Neural cell (in vitro differentiated cells): ENCODE data around the gene ZC3H7B. TPM values are rescaled to one million over a fixed set of nuclear protein-coding genes. Genes with fewer than 3 reads are reported as not detected.

Source experiments
- H2AFZ ChIP-seq: fragments of 200-600, 300-800 bp; sonication (generic), shearing (Covaris generic); 2 replicates; pipeline ENCODE4 v1.6.0; 2014; ENCODE audit warnings: low read depth, mild to moderate bottlenecking, antibody characterized with exemption, low read length, moderate library complexity
- H3F3A ChIP-seq: fragments of 200-600 bp; shearing (Covaris generic); 2 replicates; pipeline ENCODE4 v1.6.1; 2016; ENCODE audit warnings: mild to moderate bottlenecking, moderate library complexity, mixed read lengths, antibody characterized with exemption, low read length; ENCODE audit not compliant: insufficient read depth, poor library complexity, severe bottlenecking
- H3K27ac ChIP-seq: fragments of 200-600, 300-800 bp; sonication (generic), shearing (Covaris generic); 2 replicates; pipeline ENCODE4 v1.5.1; 2014; ENCODE audit warnings: mild to moderate bottlenecking, low read length, moderate library complexity
- H3K27me3 ChIP-seq: fragments of 300-800, 200-600 bp; sonication (generic), shearing (Covaris generic); 2 replicates; pipeline ENCODE4 v1.6.0; 2014; ENCODE audit warnings: mild to moderate bottlenecking, low read depth, low read length, moderate library complexity; ENCODE audit not compliant: insufficient read depth
- H3K36me3 ChIP-seq: fragments of 300-800, 200-600 bp; sonication (generic), shearing (Covaris generic); 2 replicates; pipeline ENCODE4 v1.5.1; 2014; ENCODE audit warnings: mild to moderate bottlenecking, antibody characterized with exemption, low read length, moderate library complexity; ENCODE audit not compliant: insufficient read depth
- H3K4me2 ChIP-seq: fragments of 300-800, 200-600 bp; sonication (generic), shearing (Covaris generic); 2 replicates; pipeline ENCODE4 v1.6.0; 2014; ENCODE audit warnings: mild to moderate bottlenecking, low read length
- H3K4me3 ChIP-seq: fragments of 300-800, 200-600 bp; sonication (generic), shearing (Covaris generic); 2 replicates; pipeline ENCODE4 v1.5.1; 2014; ENCODE audit warnings: mild to moderate bottlenecking, low read length, moderate library complexity
- H3K79me2 ChIP-seq: fragments of 200-600 bp; shearing (Covaris generic); replicated peaks from 2 replicates; pipeline ENCODE4 v1.6.0; 2014; ENCODE audit warnings: mild to moderate bottlenecking, low read length, moderate library complexity; ENCODE audit not compliant: insufficient read depth
- H3K9ac ChIP-seq: fragments of 300-800, 200-600 bp; sonication (generic), shearing (Covaris generic); 2 replicates; pipeline ENCODE4 v1.6.1; 2016; ENCODE audit warnings: mild to moderate bottlenecking, low read length, mixed read lengths
- H3K9me2 ChIP-seq: fragments of 200-600 bp; shearing (Covaris generic); 2 replicates; pipeline ENCODE4 v1.6.1; 2016; ENCODE audit warnings: mild to moderate bottlenecking, low read length, mixed read lengths; ENCODE audit not compliant: insufficient read depth
- H3K9me3 ChIP-seq: fragments of 200-600, 300-800 bp; sonication (generic), shearing (Covaris generic); 2 replicates; pipeline ENCODE4 v1.6.1; 2016; ENCODE audit warnings: mild to moderate bottlenecking, mixed run types, low read length, moderate library complexity, mixed read lengths
- H4K20me1 ChIP-seq: fragments of 200-600 bp; shearing (Covaris generic); 2 replicates; pipeline ENCODE4 v1.6.1; 2016; ENCODE audit warnings: mild to moderate bottlenecking, mixed run types; ENCODE audit not compliant: insufficient read depth
- EP300 ChIP-seq: fragments of 450-650 bp; conservative IDR thresholded peaks from 2 replicates; pipeline ENCODE4 v1.6.1; 2014; ENCODE audit warnings: antibody characterized with exemption, mild to moderate bottlenecking, moderate library complexity; ENCODE audit not compliant: poor library complexity, severe bottlenecking
- EZH2 ChIP-seq: fragments of 200-600, 300-800 bp; shearing (Covaris generic), sonication (generic); IDR thresholded peaks from 2 replicates; pipeline ENCODE4 v1.6.1; 2014; ENCODE audit warnings: antibody characterized with exemption, low read length, borderline replicate concordance, mild to moderate bottlenecking; ENCODE audit not compliant: insufficient read depth, poor library complexity, severe bottlenecking
- MXI1 ChIP-seq: fragments of 450-650 bp; conservative IDR thresholded peaks from 2 replicates; pipeline ENCODE4 v1.6.1; 2014; ENCODE audit warnings: antibody characterized with exemption, mild to moderate bottlenecking; ENCODE audit not compliant: poor library complexity, severe bottlenecking
- POLR2AphosphoS5 ChIP-seq: IDR thresholded peaks from 2 replicates; pipeline ENCODE4 v1.6.1; 2012
- RAD21 ChIP-seq: fragments of 450-650 bp; conservative IDR thresholded peaks from 2 replicates; pipeline ENCODE4 v1.6.1; 2014; ENCODE audit warnings: antibody characterized with exemption, mild to moderate bottlenecking, moderate library complexity
- SMC3 ChIP-seq: fragments of 450-650 bp; conservative IDR thresholded peaks from 2 replicates; pipeline ENCODE4 v1.6.1; 2014; ENCODE audit warnings: antibody characterized with exemption, mild to moderate bottlenecking, moderate library complexity; ENCODE audit not compliant: poor library complexity
- TAF1 ChIP-seq: IDR thresholded peaks from 2 replicates; pipeline ENCODE4 v1.6.1; 2012; ENCODE audit warnings: low read depth
- polyA plus RNA-seq: library from polyadenylated mRNA; depleted of rRNA; stranded (reverse); fragments of >200 nt; gene quantifications from 2 replicates; pipeline ENCODE4 v1.2.3, GENCODE V29; 2014
- TF ChIP-seq, protein P1 (sequence below): fragments of 450-650 bp; IDR thresholded peaks from 2 replicates; pipeline ENCODE4 v1.5.1; 2014; ENCODE audit warnings: antibody characterized with exemption, mild to moderate bottlenecking, moderate library complexity; ENCODE audit not compliant: poor library complexity, severe bottlenecking
- TF ChIP-seq, protein P2 (sequence below): IDR thresholded peaks from 2 replicates; pipeline ENCODE4 v1.6.1; 2012; ENCODE audit warnings: borderline replicate concordance

Gene ZC3H7B
- polyA plus RNA-seq, 1 donor from 2014 or later = 34.6 TPM

DNA sequence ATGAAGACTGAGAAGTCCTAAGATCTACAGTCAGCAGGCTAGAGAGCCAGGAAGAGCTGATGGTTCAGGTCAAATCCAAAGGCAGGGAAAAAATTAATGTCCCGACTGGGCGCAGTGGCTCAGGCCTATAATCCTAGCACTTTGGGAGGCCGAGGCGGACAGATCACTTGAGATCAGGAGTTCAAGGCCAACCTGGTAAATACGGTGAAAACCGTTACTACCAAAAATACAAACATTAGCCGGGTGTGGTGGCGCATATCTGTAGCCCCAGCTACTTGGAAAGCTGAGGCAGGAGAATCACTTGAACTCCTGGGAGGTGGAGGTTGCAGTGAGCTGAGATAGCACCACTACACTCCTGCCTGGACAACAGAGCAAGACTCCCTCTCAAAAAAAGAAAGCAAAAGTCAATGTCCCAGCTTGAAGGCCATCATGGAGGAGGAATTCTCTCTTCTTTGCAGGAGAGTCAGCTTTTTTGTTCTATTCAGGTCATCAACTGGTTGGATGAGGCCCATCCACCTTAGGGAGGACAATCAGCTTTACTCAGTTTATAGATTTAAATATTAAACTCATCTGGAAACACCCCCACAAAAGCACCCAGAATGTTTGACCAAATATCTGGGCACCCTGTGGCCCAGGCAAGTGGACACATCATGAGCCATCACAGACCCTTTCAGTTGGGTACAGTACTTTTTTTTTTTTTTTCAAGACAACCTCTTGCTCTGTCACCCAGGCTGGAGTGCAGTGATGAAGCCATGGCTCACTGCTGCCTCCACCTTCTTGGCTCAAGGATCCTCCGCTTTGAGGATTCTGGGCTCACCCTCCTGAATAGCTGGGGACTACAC is 4.3 kb upstream of the ZC3H7B start:
- no peak overlapping the region for H3K27ac ChIP-seq
- no peak for TF ChIP-seq EP300
- TF ChIP-seq, protein P1, sequence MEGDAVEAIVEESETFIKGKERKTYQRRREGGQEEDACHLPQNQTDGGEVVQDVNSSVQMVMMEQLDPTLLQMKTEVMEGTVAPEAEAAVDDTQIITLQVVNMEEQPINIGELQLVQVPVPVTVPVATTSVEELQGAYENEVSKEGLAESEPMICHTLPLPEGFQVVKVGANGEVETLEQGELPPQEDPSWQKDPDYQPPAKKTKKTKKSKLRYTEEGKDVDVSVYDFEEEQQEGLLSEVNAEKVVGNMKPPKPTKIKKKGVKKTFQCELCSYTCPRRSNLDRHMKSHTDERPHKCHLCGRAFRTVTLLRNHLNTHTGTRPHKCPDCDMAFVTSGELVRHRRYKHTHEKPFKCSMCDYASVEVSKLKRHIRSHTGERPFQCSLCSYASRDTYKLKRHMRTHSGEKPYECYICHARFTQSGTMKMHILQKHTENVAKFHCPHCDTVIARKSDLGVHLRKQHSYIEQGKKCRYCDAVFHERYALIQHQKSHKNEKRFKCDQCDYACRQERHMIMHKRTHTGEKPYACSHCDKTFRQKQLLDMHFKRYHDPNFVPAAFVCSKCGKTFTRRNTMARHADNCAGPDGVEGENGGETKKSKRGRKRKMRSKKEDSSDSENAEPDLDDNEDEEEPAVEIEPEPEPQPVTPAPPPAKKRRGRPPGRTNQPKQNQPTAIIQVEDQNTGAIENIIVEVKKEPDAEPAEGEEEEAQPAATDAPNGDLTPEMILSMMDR = no peak
- TF ChIP-seq SMC3 = no peak
- TF ChIP-seq MXI1 = no peak
- no peak for TF ChIP-seq TAF1
- no peak for TF ChIP-seq POLR2AphosphoS5
- TF ChIP-seq, protein P2, sequence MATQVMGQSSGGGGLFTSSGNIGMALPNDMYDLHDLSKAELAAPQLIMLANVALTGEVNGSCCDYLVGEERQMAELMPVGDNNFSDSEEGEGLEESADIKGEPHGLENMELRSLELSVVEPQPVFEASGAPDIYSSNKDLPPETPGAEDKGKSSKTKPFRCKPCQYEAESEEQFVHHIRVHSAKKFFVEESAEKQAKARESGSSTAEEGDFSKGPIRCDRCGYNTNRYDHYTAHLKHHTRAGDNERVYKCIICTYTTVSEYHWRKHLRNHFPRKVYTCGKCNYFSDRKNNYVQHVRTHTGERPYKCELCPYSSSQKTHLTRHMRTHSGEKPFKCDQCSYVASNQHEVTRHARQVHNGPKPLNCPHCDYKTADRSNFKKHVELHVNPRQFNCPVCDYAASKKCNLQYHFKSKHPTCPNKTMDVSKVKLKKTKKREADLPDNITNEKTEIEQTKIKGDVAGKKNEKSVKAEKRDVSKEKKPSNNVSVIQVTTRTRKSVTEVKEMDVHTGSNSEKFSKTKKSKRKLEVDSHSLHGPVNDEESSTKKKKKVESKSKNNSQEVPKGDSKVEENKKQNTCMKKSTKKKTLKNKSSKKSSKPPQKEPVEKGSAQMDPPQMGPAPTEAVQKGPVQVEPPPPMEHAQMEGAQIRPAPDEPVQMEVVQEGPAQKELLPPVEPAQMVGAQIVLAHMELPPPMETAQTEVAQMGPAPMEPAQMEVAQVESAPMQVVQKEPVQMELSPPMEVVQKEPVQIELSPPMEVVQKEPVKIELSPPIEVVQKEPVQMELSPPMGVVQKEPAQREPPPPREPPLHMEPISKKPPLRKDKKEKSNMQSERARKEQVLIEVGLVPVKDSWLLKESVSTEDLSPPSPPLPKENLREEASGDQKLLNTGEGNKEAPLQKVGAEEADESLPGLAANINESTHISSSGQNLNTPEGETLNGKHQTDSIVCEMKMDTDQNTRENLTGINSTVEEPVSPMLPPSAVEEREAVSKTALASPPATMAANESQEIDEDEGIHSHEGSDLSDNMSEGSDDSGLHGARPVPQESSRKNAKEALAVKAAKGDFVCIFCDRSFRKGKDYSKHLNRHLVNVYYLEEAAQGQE = no peak
- TF ChIP-seq RAD21 = no peak
- TF ChIP-seq EZH2 = no peak
- H3K27me3 ChIP-seq = no peaks in the 10 kb centered on the region
- no peak overlapping the region for H3K4me2 ChIP-seq
- H4K20me1 ChIP-seq = no peaks in the 10 kb centered on the region
- H3F3A ChIP-seq = no peaks in the 10 kb centered on the region
- H3K79me2 ChIP-seq = peaks cover 3% of the 10 kb centered on the region
- H3K4me3 ChIP-seq = no peak overlapping the region
- no peaks in the 10 kb centered on the region for H3K9me2 ChIP-seq
- no peak overlapping the region for H3K9ac ChIP-seq
- no peaks in the 10 kb centered on the region for H3K9me3 ChIP-seq
- H3K36me3 ChIP-seq = no peaks in the 10 kb centered on the region
- H2AFZ ChIP-seq = no peak overlapping the region

DNA sequence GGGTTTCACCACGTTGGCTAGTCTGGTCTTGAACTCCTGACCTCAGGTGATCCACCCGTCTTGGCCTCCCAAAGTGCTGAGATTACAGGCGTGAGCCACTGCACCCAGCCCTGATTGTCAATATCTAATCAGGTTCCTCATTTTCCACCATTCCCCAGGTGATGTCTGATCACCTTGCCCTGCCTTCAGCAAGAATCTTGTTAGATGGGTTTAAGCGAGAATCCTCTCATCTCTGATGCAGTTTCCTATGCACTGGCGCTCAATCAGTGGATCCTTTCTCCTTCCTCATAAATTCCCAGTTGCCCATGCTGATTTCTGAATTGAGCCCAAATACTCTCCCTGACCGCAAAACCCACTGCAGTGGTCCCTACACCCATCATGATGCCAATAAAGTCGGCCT is 664 bp upstream of the ZC3H7B start:
- H3K27me3 ChIP-seq = no peaks in the 10 kb centered on the region
- peak overlapping the region; percentile 54 for H3K4me2 ChIP-seq
- no peaks in the 10 kb centered on the region for H3F3A ChIP-seq
- H3K9ac ChIP-seq = peak overlapping the region; percentile 92
- TF ChIP-seq POLR2AphosphoS5 (no peak), RAD21 (no peak), EP300 (no peak), TAF1 (no peak), EZH2 (no peak)
- TF ChIP-seq, protein P2 = no peak
- H2AFZ ChIP-seq = peak overlapping the region; percentile 63
- peak overlapping the region; percentile 87 for H3K4me3 ChIP-seq
- peak overlapping the region; percentile 76 for H3K27ac ChIP-seq
- H4K20me1 ChIP-seq = no peaks in the 10 kb centered on the region
- no peaks in the 10 kb centered on the region for H3K36me3 ChIP-seq
- H3K9me2 ChIP-seq = no peaks in the 10 kb centered on the region
- peaks cover 31% of the 10 kb centered on the region for H3K79me2 ChIP-seq
- no peaks in the 10 kb centered on the region for H3K9me3 ChIP-seq
